PC-9 (cell line): Measurements from ENCODE around the gene PACSIN1. TPM values are rescaled to one million over a fixed set of nuclear protein-coding genes. Genes with fewer than 3 reads are reported as not detected.

Experiments
- BruUV-seq: library from RNA; stranded (reverse); fragments of 400-500 nt; replicated peaks from 2 replicates; lab custom pipeline; 2021; lab: Mats Ljungman, UMichigan
- CTCF ChIA-PET: fragments of 300-600 bp; sonication (Branson Sonifier 250); formaldehyde crosslinking; loops from one replicate; lab custom pipeline; 2022; ENCODE audit warnings: antibody characterized with exemption; lab: Charles Lee
- POLR2A ChIA-PET: fragments of 300-600 bp; sonication (Branson Sonifier 250); formaldehyde crosslinking; loops from one replicate; lab custom pipeline; 2022; ENCODE audit warnings: antibody characterized with exemption; ENCODE audit not compliant: unreplicated experiment; lab: Charles Lee
- DNase-seq, 2 experiments: peaks; one replicate each; pipeline versions ENCODE4 v3.0.0 to v3.0.0-alpha.2; 2015 to 2022; ENCODE audit warnings: mixed read lengths in 1 of 2
- H2AFZ ChIP-seq: fragments of 200-600 bp; sonication (generic); 2 replicates; pipeline ENCODE4 v1.8.1; 2017; ENCODE audit warnings: antibody characterized with exemption
- H3F3A ChIP-seq: fragments of 200-600 bp; sonication (generic); 2 replicates; pipeline ENCODE4 v1.8.1; 2017; ENCODE audit warnings: antibody characterized with exemption, mild to moderate bottlenecking, low read depth; ENCODE audit not compliant: insufficient read depth
- H3K27ac ChIP-seq: fragments of 200-600 bp; sonication (generic); 2 replicates; pipeline ENCODE4 v1.6.1; 2016; ENCODE audit warnings: mixed run types
- H3K27me3 ChIP-seq: fragments of 200-600 bp; sonication (generic); 2 replicates; pipeline ENCODE4 v1.6.1; 2016; ENCODE audit warnings: low read depth, mixed run types; ENCODE audit not compliant: insufficient read depth
- H3K36me3 ChIP-seq: fragments of 200-600 bp; sonication (generic); 2 replicates; pipeline ENCODE4 v1.6.1; 2016; ENCODE audit warnings: low read depth, mixed run types
- H3K4me1 ChIP-seq: fragments of 200-600 bp; sonication (generic); replicated peaks from 2 replicates; pipeline ENCODE4 v1.6.1; 2016; ENCODE audit warnings: mixed run types; ENCODE audit not compliant: insufficient read depth
- H3K4me2 ChIP-seq: fragments of 200-600 bp; sonication (generic); 2 replicates; pipeline ENCODE4 v1.6.1; 2017; ENCODE audit warnings: mixed run types
- H3K4me3 ChIP-seq: fragments of 200-600 bp; sonication (generic); 2 replicates; pipeline ENCODE4 v1.6.1; 2016; ENCODE audit warnings: mixed run types
- H3K79me2 ChIP-seq: fragments of 200-600 bp; sonication (generic); 2 replicates; pipeline ENCODE4 v1.6.1; 2017; ENCODE audit warnings: low read depth, mixed run types
- H3K9me2 ChIP-seq: fragments of 200-600 bp; sonication (generic); 2 replicates; pipeline ENCODE4 v1.8.1; 2017; ENCODE audit warnings: mild to moderate bottlenecking; ENCODE audit not compliant: insufficient read depth
- H3K9me3 ChIP-seq: fragments of 200-600 bp; sonication (generic); 2 replicates; pipeline ENCODE4 v1.8.1; 2016; ENCODE audit warnings: low read depth; ENCODE audit not compliant: insufficient read depth
- H4K20me1 ChIP-seq: fragments of 200-600 bp; sonication (generic); 2 replicates; pipeline ENCODE4 v1.8.1; 2017; ENCODE audit not compliant: insufficient read depth
- EZH2 ChIP-seq: fragments of 200-600 bp; sonication (generic); IDR thresholded peaks from 2 replicates; pipeline ENCODE4 v1.8.0; 2017; ENCODE audit warnings: antibody characterized with exemption, low read depth
- intact Hi-C: fragments of 100-400 bp; cut with micrococcal nuclease; formaldehyde crosslinking; loops from one replicate; pipeline ENCODE4 v1.10.0; 2022; ENCODE audit not compliant: unreplicated experiment
- total RNA-seq: library from RNA; stranded (reverse); gene quantifications from 2 replicates; pipeline ENCODE4 v1.2.3, GENCODE V29; 2021
- TF ChIP-seq, protein P1 (sequence below): fragments of 200-600 bp; sonication (generic); conservative IDR thresholded peaks from 2 replicates; pipeline ENCODE4 v1.6.1; 2017; ENCODE audit warnings: mixed run types, antibody characterized with exemption, mild to moderate bottlenecking, moderate library complexity

PACSIN1 gene
- total RNA-seq, 1 experiment from 2014 or later, result 5.0 TPM

DNA sequence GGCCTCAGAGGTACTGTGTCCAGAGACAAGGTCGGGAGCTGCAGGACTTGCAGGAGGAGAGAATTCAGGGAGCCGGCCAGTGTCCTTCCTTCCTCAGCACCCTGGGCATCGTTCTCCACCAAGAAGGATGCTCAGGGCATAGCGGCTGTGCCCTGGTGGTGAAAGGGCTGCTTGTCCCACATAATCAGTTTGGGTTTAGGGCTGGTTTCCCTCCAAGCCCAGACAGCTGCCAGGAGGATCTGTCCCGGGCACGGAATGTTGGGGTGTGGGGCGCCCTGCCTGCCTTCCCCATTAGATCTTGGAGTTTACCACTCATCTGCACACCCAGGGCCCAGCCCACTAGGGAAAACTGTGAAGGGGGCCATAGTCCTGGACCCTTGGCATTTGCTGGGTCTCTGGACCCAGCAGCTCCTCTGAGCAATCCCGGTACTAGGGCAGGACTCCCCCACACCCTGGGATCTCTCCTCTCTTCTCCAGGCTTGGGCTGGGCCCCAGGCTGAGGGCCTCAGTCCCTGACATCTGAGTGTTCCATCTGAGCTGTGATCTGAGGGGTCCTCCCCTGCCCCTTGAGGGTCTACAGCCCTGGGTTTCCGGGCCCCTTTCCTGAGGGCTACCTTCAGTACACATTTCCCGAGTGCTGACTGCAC, 108.9 kb downstream of the PACSIN1 start:
- no peaks in the 10 kb centered on the region for H3K79me2 ChIP-seq
- H3K27ac ChIP-seq, result no peak overlapping the region
- H3K27me3 ChIP-seq, result no peaks in the 10 kb centered on the region
- H3K9me2 ChIP-seq, result no peaks in the 10 kb centered on the region
- CTCF ChIA-PET, result no interaction called here
- H3K4me3 ChIP-seq, result no peak overlapping the region
- no peaks in the 10 kb centered on the region for H4K20me1 ChIP-seq
- no peaks in the 10 kb centered on the region for H3K9me3 ChIP-seq
- BruUV-seq, result no TSS peak
- DNase-seq, result no peak
- POLR2A ChIA-PET, result interaction anchor here (0.6 kb wide), 1 partner anchor 320 kb away, joined by 16 read pairs; no protein-coding TSS in a partner anchor
- H3K36me3 ChIP-seq, result no peaks in the 10 kb centered on the region
- peaks cover 16% of the 10 kb centered on the region; the same call in 1 of the 2 replicates for H3F3A ChIP-seq
- TF ChIP-seq EZH2, result no peak
- TF ChIP-seq, protein P1, sequence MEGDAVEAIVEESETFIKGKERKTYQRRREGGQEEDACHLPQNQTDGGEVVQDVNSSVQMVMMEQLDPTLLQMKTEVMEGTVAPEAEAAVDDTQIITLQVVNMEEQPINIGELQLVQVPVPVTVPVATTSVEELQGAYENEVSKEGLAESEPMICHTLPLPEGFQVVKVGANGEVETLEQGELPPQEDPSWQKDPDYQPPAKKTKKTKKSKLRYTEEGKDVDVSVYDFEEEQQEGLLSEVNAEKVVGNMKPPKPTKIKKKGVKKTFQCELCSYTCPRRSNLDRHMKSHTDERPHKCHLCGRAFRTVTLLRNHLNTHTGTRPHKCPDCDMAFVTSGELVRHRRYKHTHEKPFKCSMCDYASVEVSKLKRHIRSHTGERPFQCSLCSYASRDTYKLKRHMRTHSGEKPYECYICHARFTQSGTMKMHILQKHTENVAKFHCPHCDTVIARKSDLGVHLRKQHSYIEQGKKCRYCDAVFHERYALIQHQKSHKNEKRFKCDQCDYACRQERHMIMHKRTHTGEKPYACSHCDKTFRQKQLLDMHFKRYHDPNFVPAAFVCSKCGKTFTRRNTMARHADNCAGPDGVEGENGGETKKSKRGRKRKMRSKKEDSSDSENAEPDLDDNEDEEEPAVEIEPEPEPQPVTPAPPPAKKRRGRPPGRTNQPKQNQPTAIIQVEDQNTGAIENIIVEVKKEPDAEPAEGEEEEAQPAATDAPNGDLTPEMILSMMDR, result no peak
- H3K4me2 ChIP-seq, result no peak overlapping the region
- H3K4me1 ChIP-seq, result no peaks in the 10 kb centered on the region
- H2AFZ ChIP-seq, result no peak overlapping the region
- intact Hi-C loops, result no loop called here

DNA sequence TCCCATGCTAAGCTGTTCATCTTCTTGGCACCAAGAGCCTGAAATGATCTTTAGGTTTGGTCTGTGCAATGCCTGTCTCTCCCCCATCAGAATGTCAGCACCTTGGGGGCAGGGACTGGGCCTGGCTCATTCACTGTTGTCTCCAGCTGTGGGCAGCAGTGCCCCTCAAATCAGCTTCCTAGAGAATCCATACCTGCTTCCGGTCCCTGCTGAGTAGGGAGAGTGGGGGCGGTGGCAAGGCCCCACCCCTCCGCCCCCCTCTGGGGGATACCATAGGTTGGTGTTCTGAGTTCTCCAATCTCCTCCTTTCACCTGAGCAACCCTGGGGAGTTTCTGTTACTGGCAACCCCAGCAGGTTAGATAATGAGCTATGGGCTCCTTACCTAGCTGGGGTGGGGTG, 109.5 kb downstream of the PACSIN1 start:
- no peaks in the 10 kb centered on the region for H3K36me3 ChIP-seq
- no peak for DNase-seq
- CTCF ChIA-PET, result no interaction called here
- H3K9me2 ChIP-seq, result no peaks in the 10 kb centered on the region
- no peak overlapping the region for H2AFZ ChIP-seq
- no peaks in the 10 kb centered on the region for H3K4me1 ChIP-seq
- H3K27ac ChIP-seq, result no peak overlapping the region
- POLR2A ChIA-PET, result interaction anchor here (0.6 kb wide), 1 partner anchor 321 kb away, joined by 16 read pairs; no protein-coding TSS in a partner anchor
- H3K4me3 ChIP-seq, result no peak overlapping the region
- intact Hi-C loops, result no loop called here
- H4K20me1 ChIP-seq, result no peaks in the 10 kb centered on the region
- no TSS peak for BruUV-seq
- H3F3A ChIP-seq, result peaks cover 11% of the 10 kb centered on the region; the same call in 1 of the 2 replicates
- H3K4me2 ChIP-seq, result no peak overlapping the region
- no peaks in the 10 kb centered on the region for H3K27me3 ChIP-seq
- no peaks in the 10 kb centered on the region for H3K9me3 ChIP-seq
- H3K79me2 ChIP-seq, result no peaks in the 10 kb centered on the region
- TF ChIP-seq, protein P1, result no peak
- TF ChIP-seq EZH2, result no peak

- Histone ChIP-seq H3K9me3 (no peaks in the 10 kb centered on the region), H3K79me2 (no peaks in the 10 kb centered on the region), H3K4me1 (no peaks in the 10 kb centered on the region), H3K9me2 (no peaks in the 10 kb centered on the region), H3K27ac (no peak overlapping the region), H4K20me1 (no peaks in the 10 kb centered on the region), H3K27me3 (no peaks in the 10 kb centered on the region), H3K36me3 (no peaks in the 10 kb centered on the region), H3F3A (peaks cover 4% of the 10 kb centered on the region; the same call in 1 of the 2 replicates), H3K4me2 (no peak overlapping the region), H2AFZ (no peak overlapping the region), H3K4me3 (no peak overlapping the region)
- DNase-seq, result no peak
- intact Hi-C loops, result no loop called here
- ChIA-PET CTCF (interaction anchor here (0.6 kb wide), 1 partner anchor 1056 kb away, joined by 3 read pairs; no protein-coding TSS in a partner anchor), POLR2A (no interaction called here)
- BruUV-seq, result no TSS peak
- TF ChIP-seq, protein P1, result no peak
- TF ChIP-seq EZH2, result no peak
Observed at GRCh38 chr6:34576286-34576955, 110.5 kb downstream of the PACSIN1 start.
